Measurements from ENCODE around the gene SRP14. TPM values are rescaled to one million over a fixed set of nuclear protein-coding genes. Genes with fewer than 3 reads are reported as not detected.

SRP14 gene
- total and polyA plus RNA-seq, 9 of the 15 experiments (the other 6 are each of a cell fraction or from before 2014, with no cell fraction given): 161 to 1,097 (median 402) TPM

GRCh38 chr15:40038638-40039543 lies at the start of gene SRP14 (continued):
- TF ChIP-seq ID3 (CRISPR knock-in tag; IDR thresholded peaks at IDR 0.05) (no peak), ID3 (tag; IDR thresholded peaks at IDR 0.05) (no peak; the same call in 1 of the 2 replicates), SMARCA4 (IDR thresholded peaks at IDR 0.05) (no peak; the same call in 1 of the 2 replicates), MXI1 (IDR thresholded peaks at IDR 0.05; ENCODE audit: low read depth, low read length) (no peak), TAF15 (IDR thresholded peaks at IDR 0.05; ENCODE audit: low read depth, low read length) (no peak), DEAF1 (CRISPR knock-in tag; IDR thresholded peaks at IDR 0.05) (no peak), DDX20 (tag; IDR thresholded peaks at IDR 0.05; ENCODE audit: low read depth) (no peak), YY1 (IDR thresholded peaks at IDR 0.05; ENCODE audit: borderline replicate concordance in 1 of 3, control insufficient read depth in 1 of 3, extremely low read depth in 1 of 3, insufficient read depth in 3 of 3, insufficient read length in 1 of 3, insufficient replicate concordance in 2 of 3, low read depth in 1 of 3, low read length in 2 of 3) (peak in 2 of 3 experiments; percentile 26 to 68), E2F4 (CRISPR knock-in tag; IDR thresholded peaks at IDR 0.05; ENCODE audit: low read depth) (no peak), ZNF316 (IDR thresholded peaks at IDR 0.05) (peak; percentile 38), HLTF (IDR thresholded peaks at IDR 0.05) (no peak; the same call in 1 of the 2 replicates), SNAPC5 (CRISPR knock-in tag; IDR thresholded peaks at IDR 0.05) (no peak), SMAD2 (IDR thresholded peaks at IDR 0.05; ENCODE audit: low read depth, low read length) (no peak), TBL1XR1 (IDR thresholded peaks at IDR 0.05; ENCODE audit: low read length in 2 of 2) (no peak), GTF2A2 (tag; IDR thresholded peaks at IDR 0.05) (no peak), NR4A1 (CRISPR knock-in tag; IDR thresholded peaks at IDR 0.05) (no peak), NR4A1 (tag; IDR thresholded peaks at IDR 0.05) (0 out of 2 replicates have a peak, but pooled peaks have one; percentile 18), ZNF740 (CRISPR knock-in tag; IDR thresholded peaks at IDR 0.05) (peak; percentile 35; the same call in 1 of the 2 replicates), ZNF740 (tag; IDR thresholded peaks at IDR 0.05) (no peak), NFE2L1 (tag; IDR thresholded peaks at IDR 0.05; ENCODE audit: borderline replicate concordance, low read depth) (no peak), RBM34 (IDR thresholded peaks at IDR 0.05; ENCODE audit: borderline replicate concordance, insufficient read depth, low read length) (no peak)

Data from K562 (cell line).